H9 (cell line): Measurements from ENCODE around the gene SAP30L. TPM values are rescaled to one million over a fixed set of nuclear protein-coding genes. Genes with fewer than 3 reads are reported as not detected.

Experiments used
- DNase-seq: peaks from one replicate; pipeline ENCODE4 v3.0.0-alpha.2; 2017
- H2AFZ ChIP-seq: one replicate; pipeline ENCODE4 v1.6.1; 2013; ENCODE audit warnings: mild to moderate bottlenecking, low read length, control low read depth, moderate library complexity
- H2AK5ac ChIP-seq: 2 replicates; pipeline ENCODE4 v1.6.1; 2013; ENCODE audit warnings: low read length, control low read depth, mixed read lengths; ENCODE audit not compliant: insufficient read length
- H2BK120ac ChIP-seq: one replicate; pipeline ENCODE4 v1.6.1; 2013; ENCODE audit warnings: low read depth, mild to moderate bottlenecking, low read length, control low read depth, inconsistent platforms; ENCODE audit not compliant: poor library complexity, severe bottlenecking
- H2BK12ac ChIP-seq: 2 replicates; pipeline ENCODE4 v1.6.1; 2013; ENCODE audit warnings: low read length, control low read depth, mixed read lengths, low read depth; ENCODE audit not compliant: insufficient read length
- H2BK15ac ChIP-seq: 2 replicates; pipeline ENCODE4 v1.6.1; 2013; ENCODE audit warnings: low read depth, low read length, control low read depth
- H2BK20ac ChIP-seq: one replicate; pipeline ENCODE4 v1.6.1; 2013; ENCODE audit warnings: low read depth, mild to moderate bottlenecking, low read length, control low read depth, inconsistent platforms; ENCODE audit not compliant: poor library complexity, severe bottlenecking
- H2BK5ac ChIP-seq: 2 replicates; pipeline ENCODE4 v1.6.1; 2013; ENCODE audit warnings: low read length, control low read depth, mixed read lengths; ENCODE audit not compliant: insufficient read length
- H3K14ac ChIP-seq: 2 replicates; pipeline ENCODE4 v1.6.1; 2013; ENCODE audit warnings: low read length, control low read depth; ENCODE audit not compliant: insufficient read depth
- H3K18ac ChIP-seq: 2 replicates; pipeline ENCODE4 v1.6.1; 2013; ENCODE audit warnings: low read depth, mild to moderate bottlenecking, mixed read lengths, low read length, control low read depth; ENCODE audit not compliant: insufficient read length
- H3K23ac ChIP-seq: 2 replicates; pipeline ENCODE4 v1.6.1; 2013; ENCODE audit warnings: low read length, control low read depth, mixed read lengths, low read depth; ENCODE audit not compliant: insufficient read length
- H3K23me2 ChIP-seq: 2 replicates; pipeline ENCODE4 v1.6.1; 2013; ENCODE audit warnings: low read depth, mild to moderate bottlenecking, mixed read lengths, low read length, control low read depth; ENCODE audit not compliant: insufficient read length, poor library complexity, severe bottlenecking
- H3K27ac ChIP-seq: 2 replicates; pipeline ENCODE4 v1.5.1; 2013; ENCODE audit warnings: low read length, control low read depth, mixed read lengths, low read depth; ENCODE audit not compliant: insufficient read length
- H3K27me3 ChIP-seq: 2 replicates; pipeline ENCODE4 v1.6.1; 2013; ENCODE audit warnings: low read length, control low read depth, inconsistent platforms; ENCODE audit not compliant: insufficient read depth
- H3K4ac ChIP-seq: 2 replicates; pipeline ENCODE4 v1.6.1; 2013; ENCODE audit warnings: low read depth, mild to moderate bottlenecking, control low read depth, inconsistent platforms, low read length, moderate library complexity
- H3K4me1 ChIP-seq: 2 replicates; pipeline ENCODE4 v1.6.1; 2013; ENCODE audit warnings: low read length, control low read depth, inconsistent platforms; ENCODE audit not compliant: insufficient read depth
- H3K4me2 ChIP-seq: 2 replicates; pipeline ENCODE4 v1.6.1; 2013; ENCODE audit warnings: low read length, control low read depth, mixed read lengths; ENCODE audit not compliant: insufficient read length, insufficient read depth
- H3K56ac ChIP-seq: 2 replicates; pipeline ENCODE4 v1.6.1; 2013; ENCODE audit warnings: low read depth, mild to moderate bottlenecking, mixed read lengths, low read length, control low read depth; ENCODE audit not compliant: insufficient read length
- H3K79me1 ChIP-seq: 2 replicates; pipeline ENCODE4 v1.6.1; 2013; ENCODE audit warnings: low read depth, mild to moderate bottlenecking, moderate library complexity, low read length, control low read depth, inconsistent platforms; ENCODE audit not compliant: insufficient read depth, poor library complexity, severe bottlenecking
- H3K79me2 ChIP-seq: 2 replicates; pipeline ENCODE4 v1.6.1; 2013; ENCODE audit warnings: low read length, control low read depth, inconsistent platforms; ENCODE audit not compliant: insufficient read depth
- H3K9ac ChIP-seq: 2 replicates; pipeline ENCODE4 v1.6.1; 2013; ENCODE audit warnings: low read length, control low read depth, mixed read lengths; ENCODE audit not compliant: insufficient read length; ENCODE audit errors: extremely low read depth
- H3K9me3 ChIP-seq: one replicate; pipeline ENCODE4 v1.6.1; 2013; ENCODE audit warnings: low read depth, low read length, inconsistent platforms; ENCODE audit not compliant: control insufficient read depth
- H3T11ph ChIP-seq: one replicate; pipeline ENCODE4 v1.6.1; 2013; ENCODE audit warnings: mild to moderate bottlenecking, low read length, control low read depth, inconsistent platforms
- H4K20me1 ChIP-seq: one replicate; pipeline ENCODE4 v1.6.1; 2013; ENCODE audit not compliant: control insufficient read depth, insufficient read length, insufficient read depth
- H4K5ac ChIP-seq: 2 replicates; pipeline ENCODE4 v1.6.1; 2013; ENCODE audit warnings: low read depth, mild to moderate bottlenecking, mixed read lengths, low read length, control low read depth; ENCODE audit not compliant: insufficient read length
- H4K8ac ChIP-seq: replicated peaks from 2 replicates; pipeline ENCODE4 v1.6.1; 2013; ENCODE audit warnings: low read length, control low read depth, mixed read lengths, low read depth; ENCODE audit not compliant: insufficient read length
- H4K91ac ChIP-seq: 2 replicates; pipeline ENCODE4 v1.6.1; 2013; ENCODE audit warnings: low read depth, mild to moderate bottlenecking, moderate library complexity, mixed read lengths, low read length, control low read depth; ENCODE audit not compliant: insufficient read length
- H3K27ac Mint-ChIP-seq, 3 experiments: 2 replicates in 2 of 3; 3 replicates in 1 of 3; pipeline ENCODE4 v1.8.0; 2020 to 2021; ENCODE audit warnings: mixed read lengths in 3 of 3, mild to moderate bottlenecking in 1 of 3, moderate library complexity in 1 of 3
- H3K27me3 Mint-ChIP-seq: 2 replicates; pipeline ENCODE4 v1.8.0; 2021; ENCODE audit warnings: low read depth, mild to moderate bottlenecking, moderate library complexity, mixed read lengths
- H3K36me3 Mint-ChIP-seq, 3 experiments: 2 replicates in 2 of 3; 3 replicates in 1 of 3; pipeline ENCODE4 v1.8.0; 2020 to 2021; ENCODE audit warnings: low read depth in 3 of 3, mixed read lengths in 3 of 3; ENCODE audit not compliant: insufficient read depth in 1 of 3
- H3K4me1 Mint-ChIP-seq, 2 experiments: 2 replicates each; pipeline ENCODE4 v1.8.0; 2020; ENCODE audit warnings: mixed read lengths in 2 of 2
- H3K4me3 Mint-ChIP-seq, 2 experiments: 2 replicates in 1 of 2; 3 replicates in 1 of 2; pipeline ENCODE4 v1.8.0; 2020 to 2021; ENCODE audit warnings: mild to moderate bottlenecking in 2 of 2, mixed read lengths in 2 of 2, moderate library complexity in 1 of 2
- H3K9me3 Mint-ChIP-seq, 2 experiments: 2 replicates in 1 of 2; 3 replicates in 1 of 2; pipeline ENCODE4 v1.8.0; 2020; ENCODE audit warnings: mild to moderate bottlenecking in 2 of 2, mixed read lengths in 2 of 2, moderate library complexity in 1 of 2
- CTCF ChIP-seq: fragments of 200-600 bp; sonication (generic); conservative IDR thresholded peaks from 3 replicates; pipeline ENCODE4 v1.8.0; 2021; ENCODE audit warnings: antibody characterized with exemption, mild to moderate bottlenecking
- WGBS: extraction: QIAGEN DNeasy Blood & Tissue Kit; methylation state at CpG from one replicate; pipeline ENCODE4 v1.1.7; 2013; ENCODE audit warnings: missing lambda C conversion rate, low lambda C conversion rate, mixed read lengths; ENCODE audit not compliant: insufficient read length; ENCODE audit errors: extremely low coverage; 5-methylcytosine and 5-hydroxymethylcytosine counted together
- total RNA-seq: library from RNA; stranded (reverse); gene quantifications from 2 replicates; pipeline ENCODE4 v1.2.1, GENCODE V29; 2021

SAP30L gene
- total RNA-seq, 1 experiment from 2014 or later, result 25.0 TPM

GRCh38 chr5:154476354-154477205 lies 30.8 kb downstream of the SAP30L start:
- Histone ChIP-seq H3K9me3 (no peaks in the 10 kb centered on the region), H4K5ac (no peak overlapping the region), H3K79me2 (no peaks in the 10 kb centered on the region), H3T11ph (no peak overlapping the region), H4K91ac (no peak overlapping the region), H2AFZ (no peak overlapping the region), H3K23me2 (peaks cover 34% of the 10 kb centered on the region), H2AK5ac (no peak overlapping the region), H3K4me1 (no peaks in the 10 kb centered on the region), H3K27me3 (peaks cover 95% of the 10 kb centered on the region), H4K20me1 (peaks cover 2% of the 10 kb centered on the region), H2BK120ac (no peak overlapping the region), H3K9ac (no peak overlapping the region), H3K14ac (no peak overlapping the region), H2BK12ac (no peak overlapping the region), H2BK20ac (no peak overlapping the region), H4K8ac (no peak overlapping the region), H3K27ac (no peak overlapping the region), H3K4me2 (peak overlapping the region; percentile 51), H3K4ac (no peak overlapping the region), H2BK5ac (no peak overlapping the region), H3K79me1 (no peaks in the 10 kb centered on the region), H2BK15ac (no peak overlapping the region), H3K23ac (no peak overlapping the region), H3K18ac (no peak overlapping the region), H3K56ac (no peak overlapping the region)
- Mint-ChIP-seq H3K4me3 (peak overlapping the region; percentile 12 to 72; a peak in 4 of 5 replicates), H3K4me1 (peaks cover 51 to 71% of the 10 kb centered on the region in 2 experiments), H3K9me3 (no peaks in the 10 kb centered on the region; a peak in 2 of 5 replicates), H3K27me3 (peaks cover 100% of the 10 kb centered on the region), H3K36me3 (peaks cover 0 to 3% (median 0%) of the 10 kb centered on the region in 3 experiments; a peak in 2 of 7 replicates), H3K27ac (no peak overlapping the region)
- peak; percentile 65 for DNase-seq
- WGBS, result no CpG with 5 or more reads among the region's 38 CpGs
- no peak for TF ChIP-seq CTCF
